Spleen (tissue), 11 donors: Measurements from ENCODE around the gene OXCT1. TPM values are rescaled to one million over a fixed set of nuclear protein-coding genes. Genes with fewer than 3 reads are reported as not detected.
"Not testable (repeated sequence)": the region's sequence is repeated elsewhere in the genome, so short reads cannot be mapped to it uniquely, and the experiment has no call there.

Source experiments
- DNase-seq: peaks from one replicate; pipeline ENCODE4 v3.0.0-alpha.2; 2020
- H3K27ac ChIP-seq, 8 donors: fragments of 200-600 bp; sonication (generic) in 7 of 8; 1 replicate in 4 of 8; 2 replicates in 4 of 8; pipeline versions ENCODE4 v1.5.0 to v1.8.0; 2016 to 2021; ENCODE audit warnings: inconsistent platforms in 4 of 8, mild to moderate bottlenecking in 4 of 8, moderate library complexity in 1 of 8
- H3K27me3 ChIP-seq, 7 donors: fragments of 200-600 bp; sonication (generic) in 6 of 7; replicated peaks in 1 of 7; 1 replicate in 4 of 7; 2 replicates in 3 of 7; pipeline versions ENCODE4 v1.5.0 to v1.8.0; 2016 to 2021; ENCODE audit warnings: inconsistent platforms in 3 of 7, mild to moderate bottlenecking in 1 of 7
- H3K36me3 ChIP-seq, 6 donors: fragments of 200-600 bp; sonication (generic) in 5 of 6; 1 replicate in 4 of 6; 2 replicates in 2 of 6; pipeline versions ENCODE4 v1.5.0 to v1.8.0; 2016 to 2021; ENCODE audit warnings: inconsistent platforms in 2 of 6
- H3K4me1 ChIP-seq, 6 donors: fragments of 200-600 bp; sonication (generic) in 5 of 6; 1 replicate in 3 of 6; 2 replicates in 3 of 6; pipeline versions ENCODE4 v1.5.0 to v1.8.0; 2016 to 2021; ENCODE audit warnings: inconsistent platforms in 3 of 6
- H3K4me3 ChIP-seq, 8 donors: fragments of 200-600 bp; sonication (generic) in 7 of 8; 1 replicate in 4 of 8; 2 replicates in 4 of 8; pipeline versions ENCODE4 v1.5.0 to v1.8.0; 2016 to 2021; ENCODE audit warnings: inconsistent platforms in 4 of 8, mild to moderate bottlenecking in 4 of 8, moderate library complexity in 2 of 8
- H3K9me3 ChIP-seq, 8 donors: fragments of 200-600 bp; sonication (generic) in 7 of 8; 1 replicate in 4 of 8; 2 replicates in 4 of 8; pipeline versions ENCODE4 v1.5.0 to v1.8.0; 2016 to 2021; ENCODE audit warnings: inconsistent platforms in 4 of 8
- CTCF ChIP-seq, 11 experiments: fragments of 200-600 bp in 7 of 11; fragments of 450-650 bp in 4 of 11; sonication (generic) in 4 of 11; IDR thresholded peaks in 8 of 11; conservative IDR thresholded peaks in 3 of 11; 1 replicate in 7 of 11; 2 replicates in 4 of 11; pipeline versions ENCODE4 v1.4.0 to v1.8.0; 2016 to 2021; ENCODE audit warnings: antibody characterized with exemption in 11 of 11, inconsistent platforms in 4 of 11, mild to moderate bottlenecking in 1 of 11
- POLR2A ChIP-seq, 3 donors: fragments of 450-650 bp; IDR thresholded peaks; one replicate each; pipeline ENCODE4 v1.5.1; 2017; ENCODE audit warnings: antibody characterized with exemption in 3 of 3, mild to moderate bottlenecking in 1 of 3
- POLR2AphosphoS5 ChIP-seq, 3 donors: sonication (generic); formaldehyde crosslinking; IDR thresholded peaks; one replicate each; pipeline ENCODE4 v1.5.1; 2017; ENCODE audit warnings: antibody characterized with exemption in 3 of 3
- WGBS, 5 donors: extraction: QIAGEN DNeasy Blood & Tissue Kit in 3 of 5; methylation state at CpG; one replicate each; pipeline versions ENCODE4 v1.1.5 to v1.1.7; 2013 to 2018; 5-methylcytosine and 5-hydroxymethylcytosine counted together
- intact Hi-C: fragments of 100-400 bp; cut with DNase I; formaldehyde crosslinking; loops from one replicate; pipeline ENCODE4 v1.15.0; 2023; ENCODE audit warnings: low total_unique reads
- polyA plus RNA-seq, 3 donors: library from polyadenylated mRNA; stranded (reverse); fragments of 200-250 nt; gene quantifications; one replicate each; pipeline ENCODE4 v1.2.1, GENCODE V29; 2013
- total RNA-seq, 7 donors: library from RNA; depleted of rRNA in 3 of 7; stranded (reverse); fragments of >200 nt in 3 of 7; fragmentation: NEBNext Ultra II Directional in 4 of 7; extraction: Animal tissue kit (Norgen Biotek cat#: 25700) in 4 of 7; gene quantifications; one replicate each; pipeline versions ENCODE4 v1.1.0 to v1.2.1, GENCODE V29; 2016 to 2021
- donor health status: healthy with polysubstance abuse.
- donor health status: DM: no; HTN: no; CAD: no; lungs with moderate emphysema.
- donor health status: DM: no; HTN: no; CAD: no.
- donor health status: Bipolar disorder and iron deficiency.
- donor health status: healthy.
- donor health status: DM: no; HTN: no; CAD: no.
- donor health status: DM: yes; HTN: yes; CAD: no.

OXCT1 gene
- total and polyA plus RNA-seq, 10 donors = 7.0 to 16.7 (median 13.5) TPM

- Histone ChIP-seq H3K9me3 (no peaks in the 10 kb centered on the region), H3K27ac (no peak overlapping the region), H3K27me3 (no peaks in the 10 kb centered on the region), H3K4me3 (no peak overlapping the region), H3K4me1 (no peaks in the 10 kb centered on the region), H3K36me3 (peaks cover 0 to 3% (median 0%) of the 10 kb centered on the region in 6 donors)
- 95 to 99% (median 95%) methylated on average over 2 of the region's 2 CpGs for WGBS, 5 donors
- intact Hi-C loops = no loop called here
- TF ChIP-seq POLR2A (IDR thresholded peaks at IDR 0.05) (no peak), CTCF (IDR thresholded peaks at IDR 0.05 in 8 of 11, conservative IDR thresholded peaks at IDR 0.05 in 3 of 11) (no peak), POLR2AphosphoS5 (IDR thresholded peaks at IDR 0.05) (no peak)
- no peak for DNase-seq
These were observed 50.1 kb downstream of the OXCT1 start for GRCh38 chr5:41820150-41820549.

- Histone ChIP-seq H3K36me3 (no peaks in the 10 kb centered on the region), H3K9me3 (no peaks in the 10 kb centered on the region), H3K4me1 (no peaks in the 10 kb centered on the region), H3K4me3 (no peak overlapping the region), H3K27ac (no peak overlapping the region), H3K27me3 (no peaks in the 10 kb centered on the region)
- intact Hi-C loops = no loop called here
- TF ChIP-seq POLR2AphosphoS5 (IDR thresholded peaks at IDR 0.05) (no peak), POLR2A (IDR thresholded peaks at IDR 0.05) (no peak), CTCF (IDR thresholded peaks at IDR 0.05 in 8 of 11, conservative IDR thresholded peaks at IDR 0.05 in 3 of 11) (no peak)
- no peak for DNase-seq
These were observed 52.5 kb downstream of the OXCT1 start for GRCh38 chr5:41817625-41818301.

GRCh38 chr5:41815663-41816229, 54.5 kb downstream of the OXCT1 start:
- intact Hi-C loops = no loop called here
- H3K9me3 ChIP-seq = no peaks in the 10 kb centered on the region
- DNase-seq = no peak
- no peak for TF ChIP-seq CTCF (IDR thresholded peaks at IDR 0.05 in 8 of 11, conservative IDR thresholded peaks at IDR 0.05 in 3 of 11)
- TF ChIP-seq POLR2A (IDR thresholded peaks at IDR 0.05) = no peak
- H3K4me3 ChIP-seq = no peak overlapping the region
- 60 to 79% (median 65%) methylated on average over 3 of the region's 3 CpGs for WGBS, 5 donors
- H3K4me1 ChIP-seq = no peaks in the 10 kb centered on the region
- H3K27me3 ChIP-seq = no peaks in the 10 kb centered on the region
- H3K36me3 ChIP-seq = no peaks in the 10 kb centered on the region
- H3K27ac ChIP-seq = no peak overlapping the region

GRCh38 chr5:41815261-41815660, 55.0 kb downstream of the OXCT1 start:
- Histone ChIP-seq H3K27me3 (no peaks in the 10 kb centered on the region), H3K36me3 (no peaks in the 10 kb centered on the region), H3K27ac (no peak overlapping the region), H3K4me1 (peaks cover 0 to 2% (median 0%) of the 10 kb centered on the region in 6 donors), H3K9me3 (no peaks in the 10 kb centered on the region), H3K4me3 (no peak overlapping the region)
- DNase-seq = no peak
- intact Hi-C loops = no loop called here
- TF ChIP-seq POLR2AphosphoS5 (IDR thresholded peaks at IDR 0.05) (no peak), POLR2A (IDR thresholded peaks at IDR 0.05) (no peak), CTCF (IDR thresholded peaks at IDR 0.05 in 8 of 11, conservative IDR thresholded peaks at IDR 0.05 in 3 of 11) (no peak)

GRCh38 chr5:41814306-41814705, 55.9 kb downstream of the OXCT1 start:
- H3K36me3 ChIP-seq, DNase-seq, intact Hi-C loops, H3K9me3 ChIP-seq, H3K4me3 ChIP-seq, H3K27ac ChIP-seq, H3K4me1 ChIP-seq, H3K27me3 ChIP-seq: not testable (repeated sequence)
- 88 to 98% (median 95%) methylated on average over 2 to 4 of the region's 4 CpGs for WGBS, 5 donors
